Peyer's patch (tissue), 4 donors: ENCODE results near the gene RAPSN. TPM values are rescaled to one million over a fixed set of nuclear protein-coding genes. Genes with fewer than 3 reads are reported as not detected.
A peak's percentile ranks its signal among the peaks of the same experiment; 100 is the strongest.

Source experiments
- DNase-seq, 3 donors: peaks; one replicate each; pipeline ENCODE4 v3.0.0-alpha.2; 2017 to 2019
- H3K27ac ChIP-seq, 4 donors: fragments of 200-600 bp; sonication (generic); one replicate each; pipeline ENCODE4 v1.5.1; 2016 to 2019
- H3K27me3 ChIP-seq, 2 donors: fragments of 200-600 bp; sonication (generic); one replicate each; pipeline ENCODE4 v1.5.1; 2019
- H3K36me3 ChIP-seq, 3 donors: fragments of 200-600 bp; sonication (generic); one replicate each; pipeline ENCODE4 v1.5.1; 2016 to 2019
- H3K4me1 ChIP-seq, 4 donors: fragments of 200-600 bp; sonication (generic); one replicate each; pipeline ENCODE4 v1.5.1; 2016 to 2019
- H3K4me3 ChIP-seq, 4 donors: fragments of 200-600 bp; sonication (generic); 1 replicate in 3 of 4; 2 replicates in 1 of 4; pipeline ENCODE4 v1.5.1; 2016 to 2019; ENCODE audit warnings: mild to moderate bottlenecking in 1 of 4
- H3K9me3 ChIP-seq, 4 donors: fragments of 200-600 bp; sonication (generic); one replicate each; pipeline ENCODE4 v1.5.1; 2016 to 2019; ENCODE audit warnings: mild to moderate bottlenecking in 1 of 4
- CTCF ChIP-seq, 6 experiments: fragments of 450-650 bp in 4 of 6; fragments of 200-600 bp in 2 of 6; sonication (generic) in 1 of 6; IDR thresholded peaks; one replicate each; pipeline ENCODE4 v1.5.1; 2017 to 2019; ENCODE audit warnings: antibody characterized with exemption in 6 of 6, mild to moderate bottlenecking in 3 of 6, moderate library complexity in 1 of 6
- POLR2A ChIP-seq, 2 donors: fragments of 450-650 bp; IDR thresholded peaks; one replicate each; pipeline ENCODE4 v1.5.1; 2017; ENCODE audit warnings: antibody characterized with exemption in 2 of 2, mild to moderate bottlenecking in 2 of 2, moderate library complexity in 2 of 2
- total RNA-seq, 4 donors: library from RNA; depleted of rRNA; stranded (reverse); fragments of >200 nt; gene quantifications; one replicate each; pipeline ENCODE4 v1.1.0, GENCODE V29; 2016

Gene RAPSN
- total RNA-seq, 4 donors from 2014 or later, result 0.54 to 0.76 TPM; not detected in 2

- H3K4me1 ChIP-seq, result peaks cover 0 to 39% (median 0%) of the 10 kb centered on the region in 4 donors
- peaks cover 0 to 51% (median 0%) of the 10 kb centered on the region in 3 donors for H3K36me3 ChIP-seq
- TF ChIP-seq POLR2A (IDR thresholded peaks at IDR 0.05) (no peak), CTCF (IDR thresholded peaks at IDR 0.05) (no peak)
- peak in 1 of 3 donors; percentile 57 for DNase-seq
- H3K9me3 ChIP-seq, result no peaks in the 10 kb centered on the region
- H3K4me3 ChIP-seq, result no peak overlapping the region
- H3K27me3 ChIP-seq, result no peaks in the 10 kb centered on the region
- H3K27ac ChIP-seq, result peak overlapping the region in 2 of 4 donors; percentile 57 to 68
Measured at GRCh38 chr11:47466701-47467250, 17.8 kb upstream of the RAPSN start.

DNA sequence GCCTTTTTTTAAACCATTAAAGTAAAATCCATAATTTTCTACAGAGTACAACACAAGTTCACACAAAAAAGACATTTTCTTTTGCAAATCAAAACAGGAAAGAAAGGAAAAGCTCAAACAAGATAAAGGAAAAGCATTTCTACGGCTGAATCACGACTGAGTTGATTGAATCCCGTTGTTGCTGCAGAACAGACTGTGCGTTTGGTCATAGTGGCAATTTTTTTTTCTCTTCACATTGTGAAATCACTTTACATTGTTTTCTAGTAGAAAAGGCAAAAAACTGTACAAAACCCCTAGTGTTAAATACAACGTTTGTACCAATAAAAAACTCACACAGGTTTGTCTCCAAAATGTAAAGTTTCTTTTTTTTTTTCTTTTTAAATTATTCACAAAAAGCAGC is 17.3 kb upstream of the RAPSN start:
- Histone ChIP-seq H3K36me3 (peaks cover 0 to 45% (median 0%) of the 10 kb centered on the region in 3 donors), H3K4me1 (peaks cover 0 to 39% (median 0%) of the 10 kb centered on the region in 4 donors), H3K27me3 (no peaks in the 10 kb centered on the region), H3K27ac (peak overlapping the region in 1 of 4 donors; percentile 57), H3K9me3 (no peaks in the 10 kb centered on the region), H3K4me3 (no peak overlapping the region)
- no peak for DNase-seq
- no peak for TF ChIP-seq CTCF (IDR thresholded peaks at IDR 0.05)
- no peak for TF ChIP-seq POLR2A (IDR thresholded peaks at IDR 0.05)

DNA sequence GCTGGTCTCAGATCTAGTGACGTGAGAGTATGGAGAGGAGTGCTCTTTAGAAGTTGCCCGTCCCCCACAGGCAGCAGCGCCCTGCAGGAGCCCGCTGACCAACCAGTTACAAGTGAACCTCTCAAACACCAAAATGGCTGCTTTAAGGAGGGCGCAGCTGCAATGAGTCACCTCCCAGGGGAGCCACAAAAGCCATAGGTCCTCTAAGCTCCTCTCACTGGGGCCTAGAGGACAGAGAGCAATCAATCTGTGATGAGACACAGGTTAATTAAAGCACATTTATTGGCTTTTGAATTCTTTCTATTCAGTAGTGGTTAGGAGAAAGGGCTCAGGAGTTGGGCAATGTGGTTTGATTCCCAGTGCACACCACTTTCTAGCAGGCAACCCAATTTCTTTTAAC is 15.5 kb upstream of the RAPSN start:
- TF ChIP-seq CTCF (IDR thresholded peaks at IDR 0.05), result no peak
- no peak for TF ChIP-seq POLR2A (IDR thresholded peaks at IDR 0.05)
- H3K9me3 ChIP-seq, result no peaks in the 10 kb centered on the region
- peaks cover 0 to 28% (median 0%) of the 10 kb centered on the region in 3 donors for H3K36me3 ChIP-seq
- no peaks in the 10 kb centered on the region for H3K27me3 ChIP-seq
- H3K27ac ChIP-seq, result no peak overlapping the region
- peaks cover 0 to 35% (median 0%) of the 10 kb centered on the region in 4 donors for H3K4me1 ChIP-seq
- no peak for DNase-seq
- no peak overlapping the region for H3K4me3 ChIP-seq

DNA sequence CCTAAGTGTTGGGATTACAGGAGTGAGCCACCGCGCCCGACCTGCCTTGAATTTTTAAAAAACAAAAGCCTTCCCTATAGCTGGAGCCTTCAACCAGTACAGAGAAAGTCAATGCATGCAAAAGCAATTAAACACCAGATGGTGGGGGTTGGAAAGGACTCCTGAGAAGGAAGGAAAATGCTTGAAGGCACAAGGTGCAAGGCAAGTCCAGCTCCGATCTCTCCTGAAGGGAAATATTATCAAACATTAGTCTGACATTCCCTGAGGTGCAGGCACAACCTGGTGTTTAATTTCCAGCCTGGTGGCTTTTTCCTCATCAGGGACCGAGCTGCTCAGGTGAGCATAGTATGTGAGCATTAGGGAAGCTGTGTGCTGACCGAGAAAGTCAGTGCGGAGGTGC is 12.9 kb upstream of the RAPSN start:
- Histone ChIP-seq H3K27ac (no peak overlapping the region), H3K36me3 (peaks cover 0 to 26% (median 0%) of the 10 kb centered on the region in 3 donors)

GRCh38 chr11:47460571-47461235 is 11.8 kb upstream of the RAPSN start:
- TF ChIP-seq POLR2A (IDR thresholded peaks at IDR 0.05), result no peak
- TF ChIP-seq CTCF (IDR thresholded peaks at IDR 0.05), result no peak
- no peaks in the 10 kb centered on the region for H3K9me3 ChIP-seq
- H3K4me1 ChIP-seq, result no peaks in the 10 kb centered on the region
- no peak for DNase-seq
- H3K27me3 ChIP-seq, result no peaks in the 10 kb centered on the region
- no peak overlapping the region for H3K4me3 ChIP-seq
- H3K27ac ChIP-seq, result no peak overlapping the region
- peaks cover 0 to 26% (median 0%) of the 10 kb centered on the region in 3 donors for H3K36me3 ChIP-seq

More for the DNA sequence above, 12.9 kb upstream of the RAPSN start:
- H3K4me1 ChIP-seq, result peaks cover 0 to 9% (median 0%) of the 10 kb centered on the region in 4 donors
- no peaks in the 10 kb centered on the region for H3K9me3 ChIP-seq
- TF ChIP-seq POLR2A (IDR thresholded peaks at IDR 0.05) (no peak), CTCF (IDR thresholded peaks at IDR 0.05) (no peak)
- H3K27me3 ChIP-seq, result no peaks in the 10 kb centered on the region
- no peak for DNase-seq
- no peak overlapping the region for H3K4me3 ChIP-seq
